CD4-positive, alpha-beta T cell (primary cell): ENCODE measurements around the gene NELFA. TPM values are rescaled to one million over a fixed set of nuclear protein-coding genes. Genes with fewer than 3 reads are reported as not detected.

ENCODE experiments used
- ATAC-seq: fragments of 200-7000 bp; cut with Tn5 transposase; one replicate; pipeline ENCODE4 v1.10.0; 2022; ENCODE audit warnings: mild to moderate bottlenecking; ENCODE audit not compliant: poor library complexity
- CTCF ChIA-PET: fragments of 350-600 bp; sonication (Branson Sonifier 250); formaldehyde crosslinking; loops from one replicate; lab custom pipeline; 2021; ENCODE audit warnings: antibody characterized with exemption, inconsistent platforms; lab: Charles Lee
- POLR2A ChIA-PET: fragments of 350-600 bp; sonication (Branson Sonifier 250); formaldehyde crosslinking; loops from one replicate; lab custom pipeline; 2021; ENCODE audit warnings: antibody characterized with exemption, inconsistent platforms; lab: Charles Lee
- DNase-seq, 14 experiments: peaks; one replicate each; pipeline ENCODE4 v3.0.0-alpha.2; 2013 to 2020; ENCODE audit warnings: mixed read lengths in 2 of 14
- H3K27ac ChIP-seq, 2 donors: one replicate each; pipeline versions ENCODE4 v1.5.1 to v1.7.0; 2013; ENCODE audit warnings: low read length in 2 of 2, low read depth in 1 of 2, mild to moderate bottlenecking in 1 of 2
- H3K27me3 ChIP-seq, 2 experiments: 1 replicate in 1 of 2; 2 replicates in 1 of 2; pipeline versions ENCODE4 v1.6.1 to v1.7.0; 2013; ENCODE audit warnings: low read length in 2 of 2, control low read depth in 1 of 2, mild to moderate bottlenecking in 1 of 2, moderate library complexity in 1 of 2; ENCODE audit not compliant: insufficient read depth in 2 of 2, control insufficient read depth in 1 of 2
- H3K36me3 ChIP-seq: one replicate; pipeline ENCODE4 v1.6.1; 2013; ENCODE audit warnings: low read length, control low read depth; ENCODE audit not compliant: insufficient read depth
- H3K4me1 ChIP-seq: one replicate; pipeline ENCODE4 v1.6.1; 2013; ENCODE audit warnings: low read length, control low read depth; ENCODE audit not compliant: insufficient read depth
- H3K4me3 ChIP-seq: one replicate; pipeline ENCODE4 v1.5.1; 2013; ENCODE audit warnings: mild to moderate bottlenecking, low read length, moderate library complexity
- H3K9me3 ChIP-seq, 2 experiments: 1 replicate in 1 of 2; 2 replicates in 1 of 2; pipeline versions ENCODE4 v1.6.1 to v1.7.0; 2013; ENCODE audit warnings: low read length in 2 of 2, mild to moderate bottlenecking in 2 of 2, control low read depth in 1 of 2, moderate library complexity in 1 of 2; ENCODE audit not compliant: control insufficient read depth in 1 of 2, insufficient read depth in 1 of 2
- H3K27ac Mint-ChIP-seq: one replicate; pipeline ENCODE4 v1.8.0; 2020; ENCODE audit warnings: mixed read lengths
- H3K27me3 Mint-ChIP-seq: one replicate; pipeline ENCODE4 v1.8.0; 2021; ENCODE audit warnings: mixed read lengths
- H3K36me3 Mint-ChIP-seq: one replicate; pipeline ENCODE4 v1.8.0; 2021; ENCODE audit warnings: low read depth, mixed read lengths
- H3K4me1 Mint-ChIP-seq: one replicate; pipeline ENCODE4 v1.8.0; 2021; ENCODE audit warnings: low read depth, mixed read lengths
- H3K4me3 Mint-ChIP-seq: one replicate; pipeline ENCODE4 v1.8.0; 2020; ENCODE audit warnings: mild to moderate bottlenecking, mixed read lengths
- H3K9me3 Mint-ChIP-seq: one replicate; pipeline ENCODE4 v1.8.0; 2020; ENCODE audit warnings: mixed read lengths
- intact Hi-C, 2 experiments: fragments of 100-400 bp; cut with DNase I in 1 of 2; cut with micrococcal nuclease in 1 of 2; formaldehyde crosslinking; loops; one replicate each; pipeline versions ENCODE4 v1.15.1 to v1.9.0; 2023 to 2025; cut with DNase I, micrococcal nuclease
- total RNA-seq, 174 experiments: library from RNA in 2 of 174; stranded (reverse) in 2 of 174; gene quantifications; one replicate each; pipeline ENCODE4 v1.2.3 and lab custom pipeline; 2021 to 2026
- TF ChIP-seq, protein P1 (sequence below): fragments of 200-600 bp; IDR thresholded peaks from one replicate; pipeline ENCODE4 v1.8.0; 2022; ENCODE audit warnings: antibody characterized with exemption, mild to moderate bottlenecking

Gene NELFA
- total RNA-seq, 2 experiments from 2014 or later = 39.9 to 40.1 TPM

DNA sequence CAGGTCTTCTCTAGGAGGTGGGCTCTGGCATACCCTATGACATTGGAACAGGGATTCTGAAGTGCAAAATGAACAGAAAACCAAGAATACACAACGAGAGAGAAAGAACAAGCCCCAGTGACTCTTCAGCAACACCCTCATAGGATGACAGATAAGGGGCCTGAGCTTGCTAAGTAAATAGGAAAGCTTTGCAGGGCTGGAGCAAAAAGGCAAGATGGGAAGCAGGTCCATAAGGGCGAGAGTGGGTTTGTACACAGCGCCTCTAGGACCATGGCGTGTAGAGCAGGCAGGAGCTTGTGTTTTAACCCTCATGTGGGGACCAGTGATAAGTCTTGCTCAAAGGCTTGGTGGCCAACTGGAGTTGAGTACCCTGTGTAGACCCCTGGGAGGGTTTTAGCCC, 45.8 kb downstream of the NELFA start:
- Mint-ChIP-seq H3K27ac (no peak overlapping the region), H3K4me3 (no peak overlapping the region), H3K9me3 (no peaks in the 10 kb centered on the region), H3K4me1 (no peaks in the 10 kb centered on the region), H3K27me3 (no peaks in the 10 kb centered on the region), H3K36me3 (peaks cover 66% of the 10 kb centered on the region)
- Histone ChIP-seq H3K4me1 (no peaks in the 10 kb centered on the region), H3K4me3 (no peak overlapping the region), H3K9me3 (no peaks in the 10 kb centered on the region), H3K27me3 (no peaks in the 10 kb centered on the region), H3K27ac (no peak overlapping the region), H3K36me3 (peaks cover 60% of the 10 kb centered on the region)
- CTCF ChIA-PET = no interaction called here
- POLR2A ChIA-PET = no interaction called here
- no peak for DNase-seq
- intact Hi-C loops = no loop called here
- TF ChIP-seq, protein P1, sequence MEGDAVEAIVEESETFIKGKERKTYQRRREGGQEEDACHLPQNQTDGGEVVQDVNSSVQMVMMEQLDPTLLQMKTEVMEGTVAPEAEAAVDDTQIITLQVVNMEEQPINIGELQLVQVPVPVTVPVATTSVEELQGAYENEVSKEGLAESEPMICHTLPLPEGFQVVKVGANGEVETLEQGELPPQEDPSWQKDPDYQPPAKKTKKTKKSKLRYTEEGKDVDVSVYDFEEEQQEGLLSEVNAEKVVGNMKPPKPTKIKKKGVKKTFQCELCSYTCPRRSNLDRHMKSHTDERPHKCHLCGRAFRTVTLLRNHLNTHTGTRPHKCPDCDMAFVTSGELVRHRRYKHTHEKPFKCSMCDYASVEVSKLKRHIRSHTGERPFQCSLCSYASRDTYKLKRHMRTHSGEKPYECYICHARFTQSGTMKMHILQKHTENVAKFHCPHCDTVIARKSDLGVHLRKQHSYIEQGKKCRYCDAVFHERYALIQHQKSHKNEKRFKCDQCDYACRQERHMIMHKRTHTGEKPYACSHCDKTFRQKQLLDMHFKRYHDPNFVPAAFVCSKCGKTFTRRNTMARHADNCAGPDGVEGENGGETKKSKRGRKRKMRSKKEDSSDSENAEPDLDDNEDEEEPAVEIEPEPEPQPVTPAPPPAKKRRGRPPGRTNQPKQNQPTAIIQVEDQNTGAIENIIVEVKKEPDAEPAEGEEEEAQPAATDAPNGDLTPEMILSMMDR = no peak
- no peak for ATAC-seq

DNA sequence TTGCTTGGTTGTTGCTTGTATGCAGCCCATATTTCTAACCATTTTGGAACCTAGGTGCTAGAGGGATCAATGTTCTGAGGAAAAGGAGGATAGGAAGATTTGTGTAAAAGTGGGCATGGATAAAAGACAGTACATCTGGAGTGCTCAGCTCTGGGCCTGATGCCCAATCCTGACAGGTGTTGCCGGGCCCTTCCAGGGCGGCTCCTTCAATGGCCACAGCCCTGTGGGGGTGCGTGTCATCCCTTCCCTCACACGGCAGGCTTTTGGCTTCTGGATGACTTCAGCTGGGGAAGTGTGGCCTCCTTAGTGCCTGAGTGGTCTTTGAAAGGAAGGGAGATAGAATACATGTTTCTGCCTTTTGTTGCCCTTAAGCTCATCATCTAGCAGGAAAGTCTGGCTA, 47.2 kb downstream of the NELFA start:
- H3K4me1 ChIP-seq = no peaks in the 10 kb centered on the region
- ChIA-PET POLR2A (no interaction called here), CTCF (interaction anchor here (0.6 kb wide), 1 partner anchor 228 kb away, joined by 3 read pairs; no protein-coding TSS in a partner anchor)
- no peaks in the 10 kb centered on the region for H3K9me3 ChIP-seq
- intact Hi-C loops = no loop called here
- Mint-ChIP-seq H3K9me3 (no peaks in the 10 kb centered on the region), H3K27ac (no peak overlapping the region), H3K4me1 (no peaks in the 10 kb centered on the region), H3K36me3 (peaks cover 73% of the 10 kb centered on the region), H3K27me3 (no peaks in the 10 kb centered on the region), H3K4me3 (no peak overlapping the region)
- H3K36me3 ChIP-seq = peaks cover 68% of the 10 kb centered on the region
- DNase-seq (no peak), ATAC-seq (no peak)
- TF ChIP-seq, protein P1 = no peak
- H3K4me3 ChIP-seq = no peak overlapping the region
- H3K27me3 ChIP-seq = no peaks in the 10 kb centered on the region
- no peak overlapping the region for H3K27ac ChIP-seq

DNA sequence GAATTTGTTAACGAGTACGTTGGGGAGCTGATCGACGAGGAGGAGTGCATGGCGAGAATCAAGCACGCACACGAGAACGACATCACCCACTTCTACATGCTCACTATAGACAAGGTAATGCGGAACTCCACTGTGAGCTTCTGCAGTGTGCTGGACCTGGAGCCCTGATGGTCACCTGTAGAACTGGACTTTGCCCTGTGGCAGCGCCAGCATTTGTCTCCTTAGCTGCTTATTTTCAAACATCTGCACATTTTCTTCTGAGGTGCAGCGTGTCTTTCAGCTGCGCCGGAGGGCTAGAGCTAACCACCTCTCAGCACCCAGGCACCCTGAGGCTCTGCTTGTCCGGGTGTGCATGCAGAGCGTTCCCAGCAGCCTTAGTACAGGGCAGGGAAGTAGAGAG, 47.7 kb downstream of the NELFA start:
- Mint-ChIP-seq H3K36me3 (peaks cover 74% of the 10 kb centered on the region), H3K4me3 (no peak overlapping the region), H3K27ac (no peak overlapping the region), H3K4me1 (no peaks in the 10 kb centered on the region), H3K27me3 (no peaks in the 10 kb centered on the region), H3K9me3 (no peaks in the 10 kb centered on the region)
- Histone ChIP-seq H3K27me3 (no peaks in the 10 kb centered on the region), H3K4me1 (no peaks in the 10 kb centered on the region), H3K4me3 (no peak overlapping the region), H3K9me3 (no peaks in the 10 kb centered on the region), H3K27ac (no peak overlapping the region), H3K36me3 (peaks cover 70% of the 10 kb centered on the region)
- TF ChIP-seq, protein P1 = no peak
- ChIA-PET POLR2A (no interaction called here), CTCF (interaction anchor here (0.6 kb wide), 1 partner anchor 227 kb away, joined by 3 read pairs; no protein-coding TSS in a partner anchor)
- ATAC-seq (no peak), DNase-seq (no peak)
- intact Hi-C loops = no loop called here
